HuH-7 (cell line): ENCODE results near the gene PARD3B.

Experiments used
- DNase-seq: peaks from one replicate; pipeline ENCODE4 v3.0.0; 2011; ENCODE audit warnings: low spot score

The PARD3B gene

GRCh38 chr2:205352593-205352992 lies 807.3 kb downstream of the PARD3B start:
- DNase-seq = no peak

- DNase-seq = no peak
Measured at GRCh38 chr2:205357732-205358131, 812.5 kb downstream of the PARD3B start.

GRCh38 chr2:205358351-205358815 lies 813.1 kb downstream of the PARD3B start:
- no peak for DNase-seq

- DNase-seq = peak; percentile 28
Measured at GRCh38 chr2:205361272-205361671, 816.0 kb downstream of the PARD3B start.

- no peak for DNase-seq
Measured at GRCh38 chr2:205361970-205362369, 816.7 kb downstream of the PARD3B start.

GRCh38 chr2:205364261-205364660 lies 819.0 kb downstream of the PARD3B start:
- no peak for DNase-seq

GRCh38 chr2:205366336-205367060 lies 821.2 kb downstream of the PARD3B start:
- DNase-seq = no peak

GRCh38 chr2:205367331-205367935 lies 822.2 kb downstream of the PARD3B start:
- DNase-seq = no peak

- DNase-seq = no peak
Measured at GRCh38 chr2:205369813-205370212, 824.5 kb downstream of the PARD3B start.

- DNase-seq = no peak
Measured at GRCh38 chr2:205370726-205371125, 825.5 kb downstream of the PARD3B start.

GRCh38 chr2:205372141-205372540 lies 826.9 kb downstream of the PARD3B start:
- DNase-seq = no peak

- DNase-seq = no peak
Measured at GRCh38 chr2:205375461-205376448, 830.5 kb downstream of the PARD3B start.

GRCh38 chr2:205377324-205377723 lies 832.0 kb downstream of the PARD3B start:
- DNase-seq = no peak

- DNase-seq = no peak
Measured at GRCh38 chr2:205383601-205384000, 838.3 kb downstream of the PARD3B start.

GRCh38 chr2:205386109-205386508 lies 840.8 kb downstream of the PARD3B start:
- no peak for DNase-seq

GRCh38 chr2:205387350-205388055 lies 842.2 kb downstream of the PARD3B start:
- DNase-seq = no peak

- DNase-seq = no peak
Measured at GRCh38 chr2:205390866-205391265, 845.6 kb downstream of the PARD3B start.

- no peak for DNase-seq
Measured at GRCh38 chr2:205401511-205401910, 856.2 kb downstream of the PARD3B start.

- no peak for DNase-seq
Measured at GRCh38 chr2:205402011-205402410, 856.7 kb downstream of the PARD3B start.

- DNase-seq = no peak
Measured at GRCh38 chr2:205403244-205403825, 858.1 kb downstream of the PARD3B start.

GRCh38 chr2:205405194-205405593 lies 859.9 kb downstream of the PARD3B start:
- no peak for DNase-seq
